Mucosa of rectum (tissue), 2 donors: ENCODE measurements around the gene ZAR1L.

ENCODE experiments used
- H3K27ac ChIP-seq, 2 donors: one replicate each; pipeline ENCODE4 v1.7.0; 2013; ENCODE audit warnings: inconsistent platforms in 2 of 2, low read depth in 2 of 2, low read length in 2 of 2
- H3K27me3 ChIP-seq, 2 donors: one replicate each; pipeline ENCODE4 v1.7.0; 2013; ENCODE audit warnings: low read length in 2 of 2; ENCODE audit not compliant: control insufficient read depth in 2 of 2, insufficient read depth in 2 of 2
- H3K36me3 ChIP-seq, 2 donors: one replicate each; pipeline ENCODE4 v1.7.0; 2013; ENCODE audit warnings: low read length in 2 of 2; ENCODE audit not compliant: control insufficient read depth in 2 of 2, insufficient read depth in 2 of 2
- H3K4me1 ChIP-seq, 2 donors: one replicate each; pipeline ENCODE4 v1.7.0; 2013; ENCODE audit warnings: low read length in 2 of 2, mild to moderate bottlenecking in 1 of 2; ENCODE audit not compliant: control insufficient read depth in 2 of 2, insufficient read depth in 2 of 2
- H3K4me3 ChIP-seq, 2 donors: one replicate each; pipeline ENCODE4 v1.7.0; 2013; ENCODE audit warnings: low read length in 2 of 2
- H3K9ac ChIP-seq, 2 donors: one replicate each; pipeline ENCODE4 v1.7.0; 2013; ENCODE audit warnings: low read length in 2 of 2, low read depth in 1 of 2, mild to moderate bottlenecking in 1 of 2
- H3K9me3 ChIP-seq, 2 donors: one replicate each; pipeline ENCODE4 v1.7.0; 2013; ENCODE audit warnings: low read length in 2 of 2; ENCODE audit not compliant: control insufficient read depth in 2 of 2
- donor health status: healthy.
- donor health status: Normal muscosa, but diverticular disease.

The ZAR1L gene

DNA sequence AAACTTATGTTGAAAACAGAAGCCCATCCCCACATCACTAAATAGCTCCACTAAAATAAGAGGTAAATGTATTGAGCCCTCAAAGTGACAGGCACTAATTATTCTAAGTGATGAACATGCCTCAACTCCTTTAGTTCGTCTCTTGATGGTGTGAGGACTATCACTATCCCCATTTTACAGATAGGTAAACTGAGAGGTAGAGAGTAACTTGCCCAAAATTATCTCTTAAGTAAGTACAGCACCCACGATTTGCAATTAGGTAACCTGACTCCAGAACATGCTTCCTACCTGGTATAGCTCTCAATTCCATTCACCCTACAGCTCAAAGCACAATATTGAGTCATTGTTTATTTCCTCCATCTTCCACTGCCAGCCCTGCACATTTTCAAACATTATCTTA is 12.7 kb downstream of the ZAR1L start:
- H3K9ac ChIP-seq: no peak overlapping the region
- H3K9me3 ChIP-seq: no peaks in the 10 kb centered on the region
- no peak overlapping the region for H3K4me3 ChIP-seq
- no peaks in the 10 kb centered on the region for H3K4me1 ChIP-seq
- no peak overlapping the region for H3K27ac ChIP-seq
- H3K27me3 ChIP-seq: peaks cover 0 to 4% of the 10 kb centered on the region in 2 donors
- H3K36me3 ChIP-seq: no peaks in the 10 kb centered on the region

DNA sequence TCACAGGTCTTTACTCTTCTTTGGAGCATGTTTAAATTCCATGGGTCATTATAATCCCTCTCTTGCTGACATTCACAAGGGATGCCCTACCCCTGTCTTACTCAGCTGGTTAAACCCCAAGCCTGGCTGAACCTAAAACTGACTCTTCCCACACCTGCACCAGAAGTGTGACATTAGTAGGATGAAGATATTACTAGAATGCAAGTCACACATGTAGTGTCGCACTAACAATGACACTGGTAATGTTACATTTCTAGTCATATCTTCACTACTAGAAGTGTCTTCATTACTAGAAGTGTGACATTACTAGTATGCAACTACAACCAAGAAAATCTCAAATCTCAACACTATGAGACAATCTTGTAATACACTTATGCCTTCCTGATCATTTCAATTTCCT is 14.2 kb downstream of the ZAR1L start:
- H3K4me3 ChIP-seq: no peak overlapping the region
- no peak overlapping the region for H3K27ac ChIP-seq
- no peaks in the 10 kb centered on the region for H3K4me1 ChIP-seq
- H3K27me3 ChIP-seq: peaks cover 0 to 4% of the 10 kb centered on the region in 2 donors
- no peaks in the 10 kb centered on the region for H3K36me3 ChIP-seq
- no peaks in the 10 kb centered on the region for H3K9me3 ChIP-seq
- no peak overlapping the region for H3K9ac ChIP-seq

DNA sequence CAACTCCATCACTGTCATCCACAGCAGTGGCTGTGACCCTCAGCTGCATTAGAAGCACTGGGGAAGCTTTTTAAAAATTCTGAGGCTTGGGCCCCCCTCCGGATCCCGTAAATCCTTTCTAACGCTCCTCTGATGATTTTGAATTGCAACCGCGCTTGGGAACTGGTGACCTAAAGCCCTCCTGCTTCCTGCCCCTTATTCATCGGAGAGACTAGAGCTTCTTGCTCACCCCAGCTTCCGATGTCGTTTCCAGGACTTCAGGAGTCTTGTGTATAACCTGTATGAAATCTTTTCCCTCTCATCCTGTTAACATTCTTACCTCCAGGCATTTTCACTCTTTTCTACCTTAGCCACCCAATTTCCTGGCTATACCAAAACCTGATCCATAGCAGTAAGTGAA is 14.8 kb downstream of the ZAR1L start:
- Histone ChIP-seq H3K9me3 (no peaks in the 10 kb centered on the region), H3K9ac (no peak overlapping the region), H3K27ac (no peak overlapping the region), H3K27me3 (peaks cover 0 to 4% of the 10 kb centered on the region in 2 donors), H3K36me3 (no peaks in the 10 kb centered on the region), H3K4me1 (no peaks in the 10 kb centered on the region), H3K4me3 (no peak overlapping the region)

DNA sequence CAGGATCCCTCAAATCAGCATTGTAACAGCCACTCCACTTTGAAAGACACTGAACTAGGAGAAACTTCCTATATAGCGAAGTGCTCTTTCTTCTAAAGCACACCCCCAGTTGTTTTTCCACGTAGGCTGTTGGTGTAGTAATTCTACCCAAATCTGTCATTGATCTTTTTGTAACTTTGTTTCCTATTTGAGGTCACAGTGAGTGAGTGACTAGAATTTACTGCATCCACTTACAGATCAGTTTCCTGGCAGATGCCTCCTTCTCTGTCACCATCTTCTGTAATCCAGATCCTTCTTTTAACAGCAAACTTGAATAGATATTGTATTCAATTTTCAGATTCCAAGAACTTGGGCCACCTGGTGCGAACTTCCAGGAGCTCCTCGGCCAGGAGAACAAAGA is 15.3 kb downstream of the ZAR1L start:
- no peak overlapping the region for H3K4me3 ChIP-seq
- H3K4me1 ChIP-seq: no peaks in the 10 kb centered on the region
- H3K9me3 ChIP-seq: no peaks in the 10 kb centered on the region
- H3K27me3 ChIP-seq: peaks cover 0 to 4% of the 10 kb centered on the region in 2 donors
- H3K9ac ChIP-seq: no peak overlapping the region
- no peaks in the 10 kb centered on the region for H3K36me3 ChIP-seq
- no peak overlapping the region for H3K27ac ChIP-seq

DNA sequence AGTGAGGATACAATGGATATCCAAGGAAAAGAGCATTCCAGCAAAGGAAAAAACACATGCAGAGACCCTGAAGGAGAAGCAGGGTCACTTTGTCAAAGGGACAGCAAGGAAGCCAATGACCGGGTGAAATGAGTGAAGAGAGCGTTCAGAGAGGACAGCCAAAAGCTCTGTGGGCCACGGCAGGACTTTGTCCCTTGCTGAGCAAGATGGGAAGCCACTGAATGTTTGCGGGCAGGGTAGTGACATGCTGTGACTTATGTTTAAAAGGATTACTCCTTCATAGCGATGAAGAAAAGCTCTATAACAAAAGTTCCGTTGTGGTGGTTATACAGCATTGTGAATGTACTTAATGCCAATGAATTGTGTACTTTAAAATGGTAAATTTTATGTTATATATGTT is 16.5 kb downstream of the ZAR1L start:
- H3K9ac ChIP-seq: no peak overlapping the region
- no peaks in the 10 kb centered on the region for H3K9me3 ChIP-seq
- no peaks in the 10 kb centered on the region for H3K4me1 ChIP-seq
- no peak overlapping the region for H3K4me3 ChIP-seq
- no peak overlapping the region for H3K27ac ChIP-seq
- no peaks in the 10 kb centered on the region for H3K36me3 ChIP-seq
- H3K27me3 ChIP-seq: peaks cover 0 to 4% of the 10 kb centered on the region in 2 donors

DNA sequence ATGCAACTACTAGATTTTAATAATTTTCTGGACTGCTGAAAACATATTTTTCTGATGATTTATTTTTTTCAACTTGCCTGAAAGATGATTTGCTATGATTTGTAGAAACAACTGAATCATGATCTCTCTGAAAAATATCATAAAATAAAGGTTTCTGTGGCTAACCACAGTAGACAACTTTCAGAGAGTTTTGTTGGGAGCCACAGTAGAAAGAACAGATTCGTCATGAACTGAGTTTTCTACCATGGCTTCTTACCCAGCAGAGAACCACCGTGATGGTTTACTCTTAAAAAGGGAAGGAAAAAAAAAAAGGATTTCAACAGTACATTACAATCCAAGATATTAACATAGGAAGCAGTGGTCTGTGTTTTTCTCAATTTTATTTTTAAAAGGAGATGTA is 18.0 kb downstream of the ZAR1L start:
- Histone ChIP-seq H3K27ac (no peak overlapping the region), H3K9me3 (no peaks in the 10 kb centered on the region), H3K36me3 (no peaks in the 10 kb centered on the region)

DNA sequence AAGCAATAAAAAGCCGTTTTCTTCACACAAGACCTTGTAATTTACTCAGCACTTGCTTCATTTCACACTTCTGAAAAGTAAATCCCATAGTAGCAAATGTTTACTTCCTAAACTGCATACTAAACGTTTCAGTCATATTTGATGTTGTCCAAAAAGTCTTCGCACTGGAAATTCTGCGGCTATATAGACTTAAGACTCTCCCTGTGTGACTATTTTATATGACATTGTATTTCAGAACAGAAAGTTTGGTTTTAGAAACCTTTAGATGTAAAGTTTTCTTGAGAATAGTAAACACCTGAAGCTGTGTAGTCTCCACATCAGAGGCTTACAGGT is 29.6 kb downstream of the ZAR1L start:
- Histone ChIP-seq H3K27ac (no peak overlapping the region), H3K36me3 (no peaks in the 10 kb centered on the region)

More for the DNA sequence above, 18.0 kb downstream of the ZAR1L start:
- H3K9ac ChIP-seq: no peak overlapping the region
- peaks cover 0 to 4% of the 10 kb centered on the region in 2 donors for H3K27me3 ChIP-seq
- H3K4me3 ChIP-seq: no peak overlapping the region
- H3K4me1 ChIP-seq: no peaks in the 10 kb centered on the region

DNA sequence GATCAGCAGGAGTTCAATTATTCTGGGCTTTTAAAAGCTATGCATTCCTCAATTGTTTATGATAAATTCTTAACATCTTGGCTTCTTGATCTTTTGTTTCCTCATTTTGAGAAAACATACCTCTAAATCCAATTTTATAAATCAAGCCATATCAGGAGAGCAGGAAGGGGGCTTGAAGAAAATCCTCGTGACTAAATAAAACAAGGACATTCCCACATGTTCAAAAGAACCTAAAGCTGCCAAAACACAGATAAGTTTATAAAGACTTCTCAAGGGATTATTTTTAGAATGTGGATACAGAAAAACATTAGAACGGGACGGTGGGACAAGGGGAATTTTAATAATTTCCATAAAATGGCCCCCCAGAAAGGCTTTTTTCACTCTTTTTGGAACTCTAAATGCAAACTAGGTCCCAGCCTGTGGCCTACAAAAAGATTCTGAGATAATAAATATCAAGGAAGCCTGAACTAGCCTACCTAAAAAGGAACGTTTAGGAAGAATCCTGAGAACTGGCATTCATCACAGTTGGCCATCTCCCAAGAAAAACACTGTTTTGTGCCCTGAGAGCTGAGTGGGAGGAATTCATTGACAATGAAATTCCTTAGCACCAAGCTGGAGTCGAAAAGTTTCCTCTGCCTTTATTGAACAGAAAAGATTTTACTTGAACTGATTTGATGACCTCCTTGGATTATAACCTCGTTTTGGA is 30.1 kb downstream of the ZAR1L start:
- Histone ChIP-seq H3K9me3 (no peaks in the 10 kb centered on the region), H3K4me1 (no peaks in the 10 kb centered on the region), H3K36me3 (no peaks in the 10 kb centered on the region), H3K27ac (peak overlapping the region; percentile 6 to 13), H3K4me3 (no peak overlapping the region), H3K27me3 (no peaks in the 10 kb centered on the region), H3K9ac (no peak overlapping the region)

More for the DNA sequence above, 29.6 kb downstream of the ZAR1L start:
- H3K4me1 ChIP-seq: no peaks in the 10 kb centered on the region
- no peaks in the 10 kb centered on the region for H3K9me3 ChIP-seq
- no peak overlapping the region for H3K4me3 ChIP-seq
- no peak overlapping the region for H3K9ac ChIP-seq
- no peaks in the 10 kb centered on the region for H3K27me3 ChIP-seq

DNA sequence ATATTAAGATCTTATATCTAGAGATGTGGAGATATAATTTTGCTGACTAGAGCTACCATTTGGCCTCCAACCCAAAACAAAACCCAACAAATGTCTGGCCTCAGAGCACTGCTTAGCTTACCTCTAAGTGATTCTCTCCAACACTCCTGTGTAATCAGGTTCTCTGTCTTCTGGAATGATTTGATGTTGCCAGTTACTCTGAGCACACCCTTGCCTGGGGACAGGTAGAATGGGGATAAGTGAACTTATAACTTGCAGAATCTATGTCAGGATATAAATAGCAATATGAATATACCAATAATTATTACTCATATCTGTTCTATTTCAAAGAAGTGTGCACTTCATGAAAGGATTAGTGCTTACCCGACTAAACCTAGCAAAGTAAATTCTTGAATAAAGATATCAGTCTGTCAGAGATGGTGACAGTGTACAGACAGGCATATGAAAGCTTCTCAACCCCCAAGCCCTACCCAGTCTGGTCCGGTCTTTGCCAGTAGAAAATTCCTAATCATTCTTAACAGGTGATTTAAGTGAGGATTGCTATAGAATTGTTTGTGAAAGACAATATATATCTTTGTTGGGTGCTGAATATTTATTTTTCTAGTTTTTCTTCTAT is 33.0 kb downstream of the ZAR1L start:
- Histone ChIP-seq H3K9ac (no peak overlapping the region), H3K36me3 (no peaks in the 10 kb centered on the region)

DNA sequence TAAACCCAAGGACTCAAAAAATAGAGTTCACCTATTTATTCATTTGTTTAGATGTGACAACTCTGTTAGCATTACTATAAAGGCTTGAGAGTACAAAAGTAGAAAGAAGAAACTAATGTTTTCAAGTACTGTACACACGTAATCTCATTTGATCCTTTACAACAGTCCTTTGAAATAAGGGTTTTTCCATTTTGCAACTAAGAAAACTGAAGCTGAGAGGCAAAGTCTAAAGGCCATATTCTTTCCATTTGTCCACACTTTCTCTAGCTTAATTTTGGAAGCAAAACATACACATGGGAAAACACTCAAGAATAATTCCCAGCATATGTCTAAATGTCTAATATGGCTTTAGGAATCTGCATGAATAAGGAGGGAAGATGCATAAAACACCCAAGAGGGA is 34.1 kb downstream of the ZAR1L start:
- Histone ChIP-seq H3K27ac (no peak overlapping the region), H3K36me3 (no peaks in the 10 kb centered on the region), H3K9me3 (no peaks in the 10 kb centered on the region), H3K4me1 (no peaks in the 10 kb centered on the region), H3K4me3 (no peak overlapping the region), H3K27me3 (no peaks in the 10 kb centered on the region), H3K9ac (no peak overlapping the region)

More for the DNA sequence above, 33.0 kb downstream of the ZAR1L start:
- no peaks in the 10 kb centered on the region for H3K4me1 ChIP-seq
- H3K27ac ChIP-seq: no peak overlapping the region
- no peak overlapping the region for H3K4me3 ChIP-seq
- H3K27me3 ChIP-seq: no peaks in the 10 kb centered on the region
- H3K9me3 ChIP-seq: no peaks in the 10 kb centered on the region
